Esophagus muscularis mucosa (tissue), 3 donors: ENCODE results near the gene SYT6.

ENCODE experiments used
- POLR2A ChIP-seq: fragments of 450-650 bp; IDR thresholded peaks from one replicate; pipeline ENCODE4 v1.6.1; 2017; ENCODE audit warnings: antibody characterized with exemption, moderate library complexity, mild to moderate bottlenecking, low read depth
- POLR2AphosphoS5 ChIP-seq, 2 donors: sonication (generic); formaldehyde crosslinking; IDR thresholded peaks; one replicate each; pipeline ENCODE4 v1.6.1; 2017; ENCODE audit warnings: antibody characterized with exemption in 2 of 2
- TF ChIP-seq, protein P1 (sequence below), 3 experiments: fragments of 200-600 bp in 2 of 3; fragments of 450-650 bp in 1 of 3; sonication (generic) in 2 of 3; IDR thresholded peaks; one replicate each; pipeline ENCODE4 v1.5.1; 2017 to 2019; ENCODE audit warnings: antibody characterized with exemption in 3 of 3, mild to moderate bottlenecking in 2 of 3, moderate library complexity in 1 of 3

DNA sequence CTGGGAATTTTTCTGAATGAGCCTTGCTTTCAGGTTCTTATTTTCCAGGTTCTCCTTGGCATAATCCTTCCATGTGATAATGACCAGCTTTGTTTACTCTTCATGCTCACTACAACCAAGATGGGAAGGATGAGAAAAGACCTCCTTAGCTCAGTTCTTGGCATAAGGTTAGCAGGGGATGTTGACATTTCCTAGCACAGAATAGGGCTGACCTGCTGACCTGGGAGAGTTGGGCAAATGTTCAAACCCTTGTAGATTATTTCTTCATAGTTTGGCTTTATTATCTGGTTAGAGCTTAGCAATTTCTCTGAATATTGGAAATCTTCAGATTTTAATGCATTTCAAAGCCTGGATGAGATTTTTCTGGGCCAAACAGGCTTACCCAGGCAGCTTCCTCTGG lies 23.6 kb upstream of the SYT6 start:
- TF ChIP-seq, protein P1, sequence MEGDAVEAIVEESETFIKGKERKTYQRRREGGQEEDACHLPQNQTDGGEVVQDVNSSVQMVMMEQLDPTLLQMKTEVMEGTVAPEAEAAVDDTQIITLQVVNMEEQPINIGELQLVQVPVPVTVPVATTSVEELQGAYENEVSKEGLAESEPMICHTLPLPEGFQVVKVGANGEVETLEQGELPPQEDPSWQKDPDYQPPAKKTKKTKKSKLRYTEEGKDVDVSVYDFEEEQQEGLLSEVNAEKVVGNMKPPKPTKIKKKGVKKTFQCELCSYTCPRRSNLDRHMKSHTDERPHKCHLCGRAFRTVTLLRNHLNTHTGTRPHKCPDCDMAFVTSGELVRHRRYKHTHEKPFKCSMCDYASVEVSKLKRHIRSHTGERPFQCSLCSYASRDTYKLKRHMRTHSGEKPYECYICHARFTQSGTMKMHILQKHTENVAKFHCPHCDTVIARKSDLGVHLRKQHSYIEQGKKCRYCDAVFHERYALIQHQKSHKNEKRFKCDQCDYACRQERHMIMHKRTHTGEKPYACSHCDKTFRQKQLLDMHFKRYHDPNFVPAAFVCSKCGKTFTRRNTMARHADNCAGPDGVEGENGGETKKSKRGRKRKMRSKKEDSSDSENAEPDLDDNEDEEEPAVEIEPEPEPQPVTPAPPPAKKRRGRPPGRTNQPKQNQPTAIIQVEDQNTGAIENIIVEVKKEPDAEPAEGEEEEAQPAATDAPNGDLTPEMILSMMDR (IDR thresholded peaks at IDR 0.05): no peak
- TF ChIP-seq POLR2A (no peak), POLR2AphosphoS5 (IDR thresholded peaks at IDR 0.05) (no peak)
